D721Med (cell line): ENCODE results near the gene CLMP.

Experiments used
- DNase-seq: peaks from one replicate; pipeline ENCODE4 v3.0.0; 2011; ENCODE audit warnings: low spot score; ENCODE audit not compliant: insufficient read length
- FAIRE-seq: peaks from 2 replicates; lab custom pipeline; 2011; peaks lifted over from hg19 to GRCh38; lab: Jason Lieb, UNC
- CTCF ChIP-seq: IDR thresholded peaks from 2 replicates; pipeline ENCODE4 v1.5.1; 2012; ENCODE audit warnings: mild to moderate bottlenecking, control low read depth; ENCODE audit not compliant: insufficient read depth; ENCODE audit errors: missing control alignments

The CLMP gene

GRCh38 chr11:123047266-123047946, 147.6 kb downstream of the CLMP start:
- FAIRE-seq (no peak), DNase-seq (no peak)
- no peak for TF ChIP-seq CTCF

- no peak for TF ChIP-seq CTCF
- no peak for FAIRE-seq
These were observed 148.4 kb downstream of the CLMP start for GRCh38 chr11:123046473-123047259.

GRCh38 chr11:123045101-123045500, 149.9 kb downstream of the CLMP start:
- FAIRE-seq (no peak), DNase-seq (no peak)
- no peak for TF ChIP-seq CTCF

More at GRCh38 chr11:123046473-123047259, 148.4 kb downstream of the CLMP start:
- no peak for DNase-seq

GRCh38 chr11:123041185-123041584, 153.9 kb downstream of the CLMP start:
- FAIRE-seq: no peak
- no peak for DNase-seq
- TF ChIP-seq CTCF: no peak

- no peak for FAIRE-seq
- TF ChIP-seq CTCF: no peak
- DNase-seq: no peak
These were observed 155.0 kb downstream of the CLMP start for GRCh38 chr11:123040111-123040432.

GRCh38 chr11:123035831-123036230, 159.2 kb downstream of the CLMP start:
- no peak for TF ChIP-seq CTCF
- FAIRE-seq (no peak), DNase-seq (no peak)

- no peak for TF ChIP-seq CTCF
- FAIRE-seq: no peak
- no peak for DNase-seq
These were observed 160.5 kb downstream of the CLMP start for GRCh38 chr11:123034597-123034996.
